Measurements from ENCODE around the gene C6orf163. TPM values are rescaled to one million over a fixed set of nuclear protein-coding genes. Genes with fewer than 3 reads are reported as not detected.

C6orf163 gene
- total RNA-seq, 2 donors from 2014 or later, result 1.1 to 1.7 TPM

- no peaks in the 10 kb centered on the region for H3K9me3 ChIP-seq
- no peak overlapping the region for H3K4me3 ChIP-seq
- no peaks in the 10 kb centered on the region for H3K4me1 ChIP-seq
- H3K36me3 ChIP-seq, result no peaks in the 10 kb centered on the region
- TF ChIP-seq CTCF (IDR thresholded peaks at IDR 0.05), result no peak
- H3K27me3 ChIP-seq, result no peaks in the 10 kb centered on the region
- no peak overlapping the region for H3K27ac ChIP-seq
- no peak overlapping the region for H3K9ac ChIP-seq (ENCODE audit: low read depth in 2 of 2, low read length in 2 of 2)
- intact Hi-C loops (cut with DNase I), result no loop called here
- DNase-seq, result no peak
These were observed 11.6 kb downstream of the C6orf163 start for GRCh38 chr6:87356181-87356580.

- Histone ChIP-seq H3K27me3 (no peaks in the 10 kb centered on the region), H3K4me1 (no peaks in the 10 kb centered on the region), H3K4me3 (no peak overlapping the region), H3K27ac (no peak overlapping the region), H3K9ac (ENCODE audit: low read depth in 2 of 2, low read length in 2 of 2) (no peak overlapping the region), H3K9me3 (no peaks in the 10 kb centered on the region), H3K36me3 (no peaks in the 10 kb centered on the region)
- no peak for TF ChIP-seq CTCF (IDR thresholded peaks at IDR 0.05)
- no peak for DNase-seq
- intact Hi-C loops (cut with DNase I), result no loop called here
These were observed 13.0 kb downstream of the C6orf163 start for GRCh38 chr6:87357479-87358196.

GRCh38 chr6:87364602-87365252 is 20.1 kb downstream of the C6orf163 start:
- H3K27ac ChIP-seq, result no peak overlapping the region
- intact Hi-C loops (cut with DNase I), result no loop called here
- no peaks in the 10 kb centered on the region for H3K9me3 ChIP-seq
- DNase-seq, result no peak
- no peak for TF ChIP-seq CTCF (IDR thresholded peaks at IDR 0.05)
- no peak overlapping the region for H3K4me3 ChIP-seq
- H3K36me3 ChIP-seq, result no peaks in the 10 kb centered on the region
- H3K9ac ChIP-seq (ENCODE audit: low read depth in 2 of 2, low read length in 2 of 2), result no peak overlapping the region
- no peaks in the 10 kb centered on the region for H3K4me1 ChIP-seq
- no peaks in the 10 kb centered on the region for H3K27me3 ChIP-seq

- no peak for TF ChIP-seq CTCF (IDR thresholded peaks at IDR 0.05)
- Histone ChIP-seq H3K27ac (no peak overlapping the region), H3K9me3 (no peaks in the 10 kb centered on the region), H3K4me3 (no peak overlapping the region), H3K4me1 (no peaks in the 10 kb centered on the region), H3K27me3 (no peaks in the 10 kb centered on the region), H3K36me3 (no peaks in the 10 kb centered on the region), H3K9ac (ENCODE audit: low read depth in 2 of 2, low read length in 2 of 2) (no peak overlapping the region)
- no peak for DNase-seq
- intact Hi-C loops (cut with DNase I), result no loop called here
These were observed 21.6 kb downstream of the C6orf163 start for GRCh38 chr6:87366072-87366827.

- intact Hi-C loops (cut with DNase I), result no loop called here
- Histone ChIP-seq H3K4me1 (no peaks in the 10 kb centered on the region), H3K27ac (no peak overlapping the region), H3K9me3 (no peaks in the 10 kb centered on the region), H3K4me3 (no peak overlapping the region), H3K27me3 (no peaks in the 10 kb centered on the region), H3K36me3 (no peaks in the 10 kb centered on the region), H3K9ac (ENCODE audit: low read depth in 2 of 2, low read length in 2 of 2) (no peak overlapping the region)
- no peak for TF ChIP-seq CTCF (IDR thresholded peaks at IDR 0.05)
- DNase-seq, result no peak
These were observed 22.3 kb downstream of the C6orf163 start for GRCh38 chr6:87366899-87367298.

All from colonic mucosa (tissue), 4 donors.